Fibroblast of lung (primary cell): ENCODE results near the gene PCID2. TPM values are rescaled to one million over a fixed set of nuclear protein-coding genes. Genes with fewer than 3 reads are reported as not detected.

Experiments
- DNase-seq, 2 donors: peaks; one replicate each; pipeline versions ENCODE4 v3.0.0 to v3.0.0-alpha.2; 2010; ENCODE audit warnings: low read depth in 2 of 2
- H2AFZ ChIP-seq: 2 replicates; pipeline ENCODE4 v1.5.1; 2012; ENCODE audit warnings: low read length, control low read depth, inconsistent platforms
- H3K27ac ChIP-seq: 2 replicates; pipeline ENCODE4 v1.5.1; 2011; ENCODE audit warnings: low read length, control low read depth; ENCODE audit not compliant: insufficient read depth
- H3K27me3 ChIP-seq: 2 replicates; pipeline ENCODE4 v1.5.1; 2011; ENCODE audit warnings: mild to moderate bottlenecking, low read length; ENCODE audit not compliant: control insufficient read depth, insufficient read depth
- H3K36me3 ChIP-seq: 2 replicates; pipeline ENCODE4 v1.5.1; 2011; ENCODE audit warnings: low read length; ENCODE audit not compliant: control insufficient read depth, insufficient read depth
- H3K4me1 ChIP-seq: 2 replicates; pipeline ENCODE4 v1.5.1; 2011; ENCODE audit warnings: low read length; ENCODE audit not compliant: control insufficient read depth, insufficient read depth; ENCODE audit errors: extremely low read depth
- H3K4me2 ChIP-seq: 2 replicates; pipeline ENCODE4 v1.5.1; 2011; ENCODE audit warnings: low read length, control low read depth; ENCODE audit not compliant: insufficient read depth; ENCODE audit errors: extremely low read depth
- H3K4me3 ChIP-seq, 4 experiments: fragments of 200-600 bp in 1 of 4; sonication (generic) in 1 of 4; replicated peaks in 1 of 4; 2 replicates each; pipeline ENCODE4 v1.5.1; 2011 to 2016; ENCODE audit warnings: low read length in 4 of 4, low read depth in 3 of 4, mild to moderate bottlenecking in 3 of 4, control low read depth in 2 of 4, inconsistent platforms in 1 of 4, mixed read lengths in 1 of 4; ENCODE audit not compliant: insufficient read depth in 1 of 4; ENCODE audit errors: control extremely low read depth in 1 of 4
- H3K79me2 ChIP-seq: 2 replicates; pipeline ENCODE4 v1.5.1; 2012; ENCODE audit warnings: mild to moderate bottlenecking, low read length, inconsistent platforms; ENCODE audit not compliant: control insufficient read depth, insufficient read depth
- H3K9ac ChIP-seq: 2 replicates; pipeline ENCODE4 v1.5.1; 2011; ENCODE audit warnings: mild to moderate bottlenecking, low read length, control low read depth; ENCODE audit not compliant: insufficient read depth
- H3K9me3 ChIP-seq: 2 replicates; pipeline ENCODE4 v1.5.1; 2012; ENCODE audit warnings: low read depth, low read length; ENCODE audit not compliant: control insufficient read depth, insufficient read depth
- H4K20me1 ChIP-seq: 2 replicates; pipeline ENCODE4 v1.5.1; 2011; ENCODE audit warnings: low read length; ENCODE audit not compliant: control insufficient read depth, insufficient read depth; ENCODE audit errors: extremely low read depth
- EZH2 ChIP-seq: IDR thresholded peaks from 2 replicates; pipeline ENCODE4 v1.5.1; 2012; ENCODE audit warnings: low read length, control low read depth, mild to moderate bottlenecking; ENCODE audit errors: missing control alignments
- polyA plus RNA-seq, 2 donors: library from polyadenylated mRNA; depleted of rRNA in 1 of 2; stranded (reverse) in 1 of 2; unstranded in 1 of 2; fragments of >200 nt; gene quantifications; 2 replicates each; pipeline ENCODE4 v1.2.1, GENCODE V29; 2011 to 2012; ENCODE audit warnings: missing spikeins in 1 of 2
- total RNA-seq: library from RNA; depleted of rRNA; stranded (reverse); fragments of >200 nt; gene quantifications from 2 replicates; pipeline ENCODE4 v1.2.1, GENCODE V29; 2014
- TF ChIP-seq, protein P1 (sequence below), 2 donors: IDR thresholded peaks in 1 of 2; conservative IDR thresholded peaks in 1 of 2; 1 replicate in 1 of 2; 2 replicates in 1 of 2; pipeline ENCODE4 v1.5.1; 2011 to 2012; ENCODE audit warnings: low read length in 2 of 2, control low read depth in 1 of 2, inconsistent platforms in 1 of 2, low read depth in 1 of 2, mild to moderate bottlenecking in 1 of 2

The PCID2 gene
- total and polyA plus RNA-seq, 2 donors (not counting 1 experiment from before 2014, with no cell fraction given): 93.5 to 113 TPM

DNA sequence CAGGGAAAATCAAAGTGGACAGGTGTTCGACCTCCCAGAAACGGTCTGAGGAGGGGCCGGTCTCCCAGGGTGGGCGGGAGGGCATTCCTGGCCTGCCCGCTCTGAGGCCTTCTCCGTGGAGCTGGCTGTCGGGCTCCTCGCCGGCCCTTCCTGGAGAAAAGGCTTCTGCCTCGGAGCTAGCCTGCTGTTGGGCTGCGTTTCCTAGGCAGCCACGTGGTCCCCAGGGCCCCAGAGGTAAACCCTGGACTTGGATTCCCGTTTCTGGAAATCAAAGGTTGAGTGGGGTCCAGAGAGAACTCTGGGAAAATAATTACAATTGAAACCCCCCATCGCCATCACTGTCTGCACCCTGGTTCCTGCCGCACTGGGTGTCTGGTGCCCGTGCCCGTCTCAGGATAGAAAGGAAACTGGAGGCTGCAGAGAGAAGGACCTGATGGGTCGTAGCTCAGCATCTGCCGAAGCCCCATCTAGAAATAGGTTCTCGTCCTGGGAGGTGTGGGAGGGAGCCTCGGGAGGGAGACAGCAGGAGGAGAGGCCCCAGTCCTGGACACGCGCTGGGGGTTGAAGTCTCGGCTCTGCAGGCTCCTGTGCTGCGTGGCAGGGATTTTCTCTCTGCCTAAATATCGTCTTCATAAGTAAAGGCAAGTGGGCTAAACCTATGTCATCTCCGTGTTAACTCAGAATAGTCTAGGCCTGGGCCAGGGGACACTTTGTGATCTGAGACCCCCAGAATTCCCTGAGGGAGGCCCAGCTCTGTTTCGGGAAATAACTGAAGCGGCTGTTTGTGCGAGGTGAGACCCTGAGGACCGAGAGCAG is 57.7 kb downstream of the PCID2 start:
- Histone ChIP-seq H3K9ac (no peak overlapping the region), H3K4me3 (no peak overlapping the region), H3K27me3 (no peaks in the 10 kb centered on the region), H4K20me1 (no peaks in the 10 kb centered on the region), H2AFZ (no peak overlapping the region), H3K27ac (no peak overlapping the region), H3K4me1 (peaks cover 14% of the 10 kb centered on the region), H3K4me2 (no peak overlapping the region), H3K79me2 (no peaks in the 10 kb centered on the region), H3K9me3 (no peaks in the 10 kb centered on the region), H3K36me3 (no peaks in the 10 kb centered on the region)
- no peak for DNase-seq
- TF ChIP-seq, protein P1, sequence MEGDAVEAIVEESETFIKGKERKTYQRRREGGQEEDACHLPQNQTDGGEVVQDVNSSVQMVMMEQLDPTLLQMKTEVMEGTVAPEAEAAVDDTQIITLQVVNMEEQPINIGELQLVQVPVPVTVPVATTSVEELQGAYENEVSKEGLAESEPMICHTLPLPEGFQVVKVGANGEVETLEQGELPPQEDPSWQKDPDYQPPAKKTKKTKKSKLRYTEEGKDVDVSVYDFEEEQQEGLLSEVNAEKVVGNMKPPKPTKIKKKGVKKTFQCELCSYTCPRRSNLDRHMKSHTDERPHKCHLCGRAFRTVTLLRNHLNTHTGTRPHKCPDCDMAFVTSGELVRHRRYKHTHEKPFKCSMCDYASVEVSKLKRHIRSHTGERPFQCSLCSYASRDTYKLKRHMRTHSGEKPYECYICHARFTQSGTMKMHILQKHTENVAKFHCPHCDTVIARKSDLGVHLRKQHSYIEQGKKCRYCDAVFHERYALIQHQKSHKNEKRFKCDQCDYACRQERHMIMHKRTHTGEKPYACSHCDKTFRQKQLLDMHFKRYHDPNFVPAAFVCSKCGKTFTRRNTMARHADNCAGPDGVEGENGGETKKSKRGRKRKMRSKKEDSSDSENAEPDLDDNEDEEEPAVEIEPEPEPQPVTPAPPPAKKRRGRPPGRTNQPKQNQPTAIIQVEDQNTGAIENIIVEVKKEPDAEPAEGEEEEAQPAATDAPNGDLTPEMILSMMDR (conservative IDR thresholded peaks at IDR 0.05 in 1 of 2, IDR thresholded peaks at IDR 0.05 in 1 of 2; ENCODE audit: low read depth in 1 of 2, low read length in 2 of 2): no peak
- TF ChIP-seq EZH2: no peak

DNA sequence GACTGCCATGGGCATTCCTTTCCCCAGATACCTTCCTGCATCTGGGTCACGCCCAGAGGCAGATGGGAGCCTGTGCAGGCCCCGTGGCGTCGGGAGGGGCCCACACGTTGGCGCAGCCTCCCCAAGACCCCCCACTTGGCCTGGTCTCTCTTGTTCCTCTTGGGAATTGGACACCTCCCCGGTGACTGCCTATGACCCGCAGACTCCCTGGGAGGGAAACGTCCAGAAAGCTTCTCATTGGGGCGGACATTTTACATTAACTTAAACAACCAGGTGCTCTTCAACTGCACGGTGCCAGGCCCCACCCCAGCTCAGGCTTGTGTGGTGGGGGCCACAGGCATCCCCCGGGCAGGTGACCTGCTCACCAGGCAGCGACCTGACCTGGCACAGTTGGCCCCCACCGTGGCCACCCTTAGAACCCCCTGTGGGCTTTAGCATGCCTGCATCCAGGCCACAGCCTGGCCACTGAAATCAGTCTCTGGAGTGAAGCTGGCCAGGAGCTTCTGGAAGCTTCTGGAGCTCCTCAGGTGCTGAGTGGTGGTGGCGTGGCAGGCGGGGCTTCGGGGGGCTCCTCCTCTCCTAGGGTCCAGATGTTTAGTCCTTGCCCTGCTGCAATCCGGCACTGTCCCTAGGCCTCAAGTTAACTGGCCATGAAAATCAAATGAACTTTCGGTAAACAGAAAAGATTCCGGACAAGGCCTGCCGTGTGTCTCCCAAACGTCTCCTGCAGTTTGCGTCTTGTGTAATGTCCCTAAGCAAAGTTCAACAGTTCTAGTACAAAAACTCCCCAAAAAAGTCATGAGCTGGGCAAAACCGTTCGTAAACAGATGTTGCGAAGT is 58.5 kb downstream of the PCID2 start:
- TF ChIP-seq, protein P1 (conservative IDR thresholded peaks at IDR 0.05 in 1 of 2, IDR thresholded peaks at IDR 0.05 in 1 of 2; ENCODE audit: low read depth in 1 of 2, low read length in 2 of 2): no peak
- TF ChIP-seq EZH2: no peak
- no peak overlapping the region for H3K27ac ChIP-seq
- no peak overlapping the region for H3K4me3 ChIP-seq
- no peak for DNase-seq
- no peak overlapping the region for H3K4me2 ChIP-seq
- no peak overlapping the region for H3K9ac ChIP-seq
- no peaks in the 10 kb centered on the region for H3K9me3 ChIP-seq
- no peaks in the 10 kb centered on the region for H3K79me2 ChIP-seq
- no peaks in the 10 kb centered on the region for H3K27me3 ChIP-seq
- no peaks in the 10 kb centered on the region for H4K20me1 ChIP-seq
- H3K36me3 ChIP-seq: no peaks in the 10 kb centered on the region
- no peak overlapping the region for H2AFZ ChIP-seq
- peaks cover 14% of the 10 kb centered on the region for H3K4me1 ChIP-seq

DNA sequence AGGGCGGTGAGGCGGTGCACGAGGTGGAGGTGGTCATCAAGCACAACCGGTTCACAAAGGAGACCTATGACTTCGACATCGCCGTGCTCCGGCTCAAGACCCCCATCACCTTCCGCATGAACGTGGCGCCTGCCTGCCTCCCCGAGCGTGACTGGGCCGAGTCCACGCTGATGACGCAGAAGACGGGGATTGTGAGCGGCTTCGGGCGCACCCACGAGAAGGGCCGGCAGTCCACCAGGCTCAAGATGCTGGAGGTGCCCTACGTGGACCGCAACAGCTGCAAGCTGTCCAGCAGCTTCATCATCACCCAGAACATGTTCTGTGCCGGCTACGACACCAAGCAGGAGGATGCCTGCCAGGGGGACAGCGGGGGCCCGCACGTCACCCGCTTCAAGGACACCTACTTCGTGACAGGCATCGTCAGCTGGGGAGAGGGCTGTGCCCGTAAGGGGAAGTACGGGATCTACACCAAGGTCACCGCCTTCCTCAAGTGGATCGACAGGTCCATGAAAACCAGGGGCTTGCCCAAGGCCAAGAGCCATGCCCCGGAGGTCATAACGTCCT is 59.4 kb downstream of the PCID2 start:
- Histone ChIP-seq H3K4me2 (no peak overlapping the region), H3K9ac (no peak overlapping the region), H3K36me3 (no peaks in the 10 kb centered on the region), H3K9me3 (no peaks in the 10 kb centered on the region), H3K27me3 (no peaks in the 10 kb centered on the region), H2AFZ (no peak overlapping the region), H3K4me1 (peaks cover 12% of the 10 kb centered on the region), H3K79me2 (no peaks in the 10 kb centered on the region), H3K27ac (no peak overlapping the region), H3K4me3 (no peak overlapping the region), H4K20me1 (no peaks in the 10 kb centered on the region)
- no peak for DNase-seq
- TF ChIP-seq, protein P1 (conservative IDR thresholded peaks at IDR 0.05 in 1 of 2, IDR thresholded peaks at IDR 0.05 in 1 of 2; ENCODE audit: low read depth in 1 of 2, low read length in 2 of 2): no peak
- TF ChIP-seq EZH2: no peak
